GM12875 (cell line): ENCODE results near the gene CLVS2.

Experiments used
- H3K4me3 ChIP-seq: one replicate; pipeline ENCODE4 v1.5.1; 2011; ENCODE audit warnings: low read depth, low read length, control low read depth
- CTCF ChIP-seq: IDR thresholded peaks from 2 replicates; pipeline ENCODE4 v1.5.1; 2011; ENCODE audit warnings: low read depth, mild to moderate bottlenecking, control low read depth, inconsistent platforms, low read length, moderate library complexity, borderline replicate concordance; ENCODE audit not compliant: insufficient read depth

Gene CLVS2

GRCh38 chr6:123085403-123085802, 89.4 kb downstream of the CLVS2 start:
- H3K4me3 ChIP-seq = no peak overlapping the region
- no peak for TF ChIP-seq CTCF

GRCh38 chr6:123089226-123089625, 93.2 kb downstream of the CLVS2 start:
- H3K4me3 ChIP-seq = no peak overlapping the region
- no peak for TF ChIP-seq CTCF

- no peak overlapping the region for H3K4me3 ChIP-seq
- TF ChIP-seq CTCF = no peak
These were observed 95.3 kb downstream of the CLVS2 start for GRCh38 chr6:123091091-123091895.

- no peak for TF ChIP-seq CTCF
- H3K4me3 ChIP-seq = no peak overlapping the region
These were observed 95.8 kb downstream of the CLVS2 start for GRCh38 chr6:123091896-123092271.

- TF ChIP-seq CTCF = no peak
These were observed 98.8 kb downstream of the CLVS2 start for GRCh38 chr6:123094795-123095194.

GRCh38 chr6:123105561-123105960, 109.5 kb downstream of the CLVS2 start:
- TF ChIP-seq CTCF = no peak
- no peak overlapping the region for H3K4me3 ChIP-seq

More at GRCh38 chr6:123094795-123095194, 98.8 kb downstream of the CLVS2 start:
- H3K4me3 ChIP-seq = no peak overlapping the region

- H3K4me3 ChIP-seq = no peak overlapping the region
- no peak for TF ChIP-seq CTCF
These were observed 120.3 kb downstream of the CLVS2 start for GRCh38 chr6:123116370-123116769.
